HG02571 (cell line): ENCODE data around the gene SIDT2.
"Not testable (repeated sequence)": the region's sequence is repeated elsewhere in the genome, so short reads cannot be mapped to it uniquely, and the experiment has no call there.

Source experiments
- ATAC-seq: cut with Tn5 transposase; IDR thresholded peaks from one replicate; pipeline ENCODE4 v1.9.1; 2021; ENCODE audit warnings: mild to moderate bottlenecking, moderate library complexity; ENCODE audit not compliant: unreplicated experiment

The SIDT2 gene

GRCh38 chr11:117171404-117172061, 7.0 kb upstream of the SIDT2 start:
- ATAC-seq, result no peak

- ATAC-seq, result no peak
These were observed 5.7 kb upstream of the SIDT2 start for GRCh38 chr11:117172724-117173421.

DNA sequence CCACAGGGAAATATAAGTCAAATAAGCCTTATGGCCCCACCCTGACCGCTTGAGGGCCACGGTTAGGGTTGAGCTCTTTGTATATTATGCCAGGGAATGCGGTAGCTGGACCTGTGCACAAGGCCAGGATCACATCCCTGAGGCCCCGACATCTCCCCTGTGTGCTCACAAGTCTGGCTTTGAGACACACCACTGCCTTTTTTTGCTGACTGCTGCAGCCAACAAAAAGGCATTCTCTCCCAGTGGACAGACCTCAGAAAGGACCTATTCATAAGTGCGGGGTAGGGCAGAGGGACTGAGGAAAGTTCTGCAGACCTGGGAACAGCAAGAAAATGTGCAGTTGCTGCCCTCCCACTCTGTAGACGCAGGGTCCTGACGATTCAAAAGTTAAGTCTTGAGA, 3.4 kb upstream of the SIDT2 start:
- ATAC-seq, result no peak

DNA sequence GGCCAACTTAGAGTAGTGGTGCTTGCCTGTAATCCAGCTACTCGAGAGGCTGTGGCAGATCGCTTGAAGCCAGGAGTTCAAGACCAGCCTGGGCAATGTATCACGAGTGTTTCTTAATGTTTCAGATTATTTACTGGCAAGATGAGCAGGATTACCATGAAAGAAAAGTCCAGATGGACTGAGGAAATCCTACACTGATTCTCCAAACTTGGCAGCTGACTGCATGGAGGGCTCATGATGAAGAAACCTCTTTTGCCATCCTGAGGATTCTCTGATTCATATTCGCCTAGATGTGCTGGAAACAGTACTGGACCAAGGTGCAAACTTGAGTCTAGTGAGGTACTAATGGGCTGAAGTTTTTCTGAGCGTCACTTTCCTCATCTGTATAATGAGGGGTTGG, 2.8 kb upstream of the SIDT2 start:
- ATAC-seq, result no peak

DNA sequence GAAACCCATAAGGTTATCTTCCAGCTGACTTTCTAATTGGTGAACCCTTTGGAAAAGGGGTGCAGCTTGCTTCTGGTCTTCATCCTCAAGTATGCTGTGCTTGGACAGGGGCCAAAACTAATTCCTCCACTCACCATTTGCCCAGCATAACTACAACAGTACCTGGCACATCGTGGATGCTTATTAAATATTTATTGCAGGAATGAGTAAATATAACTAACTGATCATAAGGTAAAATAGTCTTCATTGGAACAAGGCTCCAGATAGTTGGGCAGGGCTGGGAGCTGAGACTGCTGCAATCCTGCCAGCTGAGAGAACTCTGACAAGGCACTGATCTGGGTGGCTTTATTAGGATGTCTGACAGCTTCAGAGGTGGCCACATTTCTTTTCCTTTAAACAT, 2.4 kb upstream of the SIDT2 start:
- no peak for ATAC-seq

- ATAC-seq, result no peak
These were observed 871 bp upstream of the SIDT2 start for GRCh38 chr11:117177534-117178209.

GRCh38 chr11:117179048-117179999, 781 bp downstream of the SIDT2 start:
- peak; percentile 38 for ATAC-seq

DNA sequence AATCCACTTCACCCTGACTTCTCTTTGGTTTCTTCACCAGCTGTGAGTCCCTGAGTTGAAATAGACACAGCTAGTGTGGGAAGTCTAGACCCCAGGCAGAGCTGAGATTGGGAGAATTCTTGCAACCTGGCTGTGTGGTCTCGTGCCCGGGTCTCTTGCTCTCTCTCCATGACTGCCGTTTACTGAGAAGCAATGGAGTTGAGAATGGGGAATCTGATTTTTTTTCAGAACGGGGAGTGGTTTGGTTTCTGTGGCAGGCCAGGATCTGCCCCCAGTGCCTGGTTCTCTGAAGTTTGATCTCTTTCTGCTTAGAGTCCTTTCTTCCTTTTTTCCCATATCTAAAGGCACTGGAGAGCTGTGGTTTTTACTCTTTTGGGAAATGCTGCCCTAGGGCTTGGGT, 1.5 kb downstream of the SIDT2 start:
- no peak for ATAC-seq

DNA sequence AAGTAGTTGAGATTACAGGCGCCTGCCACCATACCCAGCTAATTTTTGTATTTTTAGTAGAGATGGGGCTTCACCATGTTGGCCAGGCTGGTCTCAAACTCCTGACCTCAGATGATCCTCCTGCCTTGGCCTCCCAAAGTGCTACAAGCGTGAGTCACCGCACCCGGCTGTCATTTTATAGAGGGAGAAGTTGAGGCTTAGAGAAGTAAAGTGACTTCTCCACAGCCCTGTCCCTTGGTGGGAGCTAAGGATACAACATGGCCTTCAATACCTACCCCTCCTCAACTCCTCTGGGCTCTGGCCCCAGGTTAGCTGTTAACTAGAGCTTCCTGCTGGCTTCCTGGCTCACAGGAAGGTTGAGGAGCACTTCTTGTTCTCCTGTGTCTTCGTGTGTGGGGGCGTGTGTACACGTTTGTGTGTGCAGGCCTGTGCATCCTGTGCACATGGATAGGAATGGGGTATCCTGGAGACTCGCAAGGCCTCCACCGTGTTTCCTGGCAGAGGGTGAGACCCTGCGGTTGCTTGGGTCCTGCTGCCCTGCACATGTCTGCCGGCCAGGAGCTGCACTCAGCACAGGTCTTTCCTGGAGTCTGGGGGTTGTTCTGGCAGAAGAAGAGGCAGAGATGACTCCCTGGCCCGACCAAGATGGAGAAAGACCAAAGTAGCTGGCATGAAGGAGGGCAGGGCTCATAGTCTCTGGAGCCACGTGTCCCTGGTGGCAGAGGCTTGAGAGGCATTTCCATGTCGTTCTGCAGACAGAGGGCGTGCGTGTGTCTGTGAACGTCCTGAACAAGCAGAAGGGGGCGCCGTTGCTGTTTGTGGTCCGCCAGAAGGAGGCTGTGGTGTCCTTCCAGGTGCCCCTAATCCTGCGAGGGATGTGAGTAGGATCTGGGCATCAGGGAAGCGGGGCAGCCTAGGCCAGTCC, 2.4 kb downstream of the SIDT2 start:
- no peak for ATAC-seq

DNA sequence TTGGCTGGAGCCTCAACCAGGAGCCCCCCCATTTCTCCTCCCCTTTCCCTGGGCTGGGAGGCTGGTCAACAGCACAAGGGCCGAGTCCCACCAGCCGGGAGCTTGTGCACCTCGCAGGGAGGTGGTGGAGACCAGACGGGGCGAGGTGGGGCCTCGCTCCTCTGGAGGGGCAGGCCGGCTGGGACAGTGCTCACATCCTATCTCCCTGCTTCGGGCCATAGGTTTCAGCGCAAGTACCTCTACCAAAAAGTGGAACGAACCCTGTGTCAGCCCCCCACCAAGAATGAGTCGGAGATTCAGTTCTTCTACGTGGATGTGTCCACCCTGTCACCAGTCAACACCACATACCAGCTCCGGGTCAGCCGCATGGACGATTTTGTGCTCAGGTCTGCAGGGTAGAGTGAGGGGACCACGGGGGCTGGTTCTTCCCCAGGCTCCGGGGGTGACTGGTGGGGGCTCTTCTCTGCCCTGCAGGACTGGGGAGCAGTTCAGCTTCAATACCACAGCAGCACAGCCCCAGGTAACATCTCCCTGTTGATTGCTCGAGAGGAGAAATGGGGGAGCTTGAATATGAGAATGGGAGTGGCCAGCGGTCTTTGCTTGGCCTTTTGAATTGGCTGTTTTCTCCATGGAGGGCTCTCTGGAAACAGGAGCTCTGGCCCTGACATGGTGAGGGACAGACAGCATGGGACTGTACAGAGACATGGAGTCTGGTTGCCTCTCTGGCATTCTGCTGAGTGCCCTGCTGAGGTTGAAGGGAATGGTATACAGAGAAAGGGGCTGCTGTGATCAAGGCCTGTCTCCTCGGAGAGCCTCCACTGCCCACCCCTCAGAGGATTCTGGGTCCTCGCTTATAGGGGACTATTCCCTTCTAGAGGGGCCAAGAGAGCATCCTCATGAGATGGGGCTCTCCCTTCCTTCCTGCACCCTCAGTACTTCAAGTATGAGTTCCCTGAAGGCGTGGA, 3.3 kb downstream of the SIDT2 start:
- ATAC-seq, result no peak

- ATAC-seq, result no peak
These were observed 4.0 kb downstream of the SIDT2 start for GRCh38 chr11:117182551-117182935.

GRCh38 chr11:117183178-117183577, 4.6 kb downstream of the SIDT2 start:
- not testable (repeated sequence) for ATAC-seq

DNA sequence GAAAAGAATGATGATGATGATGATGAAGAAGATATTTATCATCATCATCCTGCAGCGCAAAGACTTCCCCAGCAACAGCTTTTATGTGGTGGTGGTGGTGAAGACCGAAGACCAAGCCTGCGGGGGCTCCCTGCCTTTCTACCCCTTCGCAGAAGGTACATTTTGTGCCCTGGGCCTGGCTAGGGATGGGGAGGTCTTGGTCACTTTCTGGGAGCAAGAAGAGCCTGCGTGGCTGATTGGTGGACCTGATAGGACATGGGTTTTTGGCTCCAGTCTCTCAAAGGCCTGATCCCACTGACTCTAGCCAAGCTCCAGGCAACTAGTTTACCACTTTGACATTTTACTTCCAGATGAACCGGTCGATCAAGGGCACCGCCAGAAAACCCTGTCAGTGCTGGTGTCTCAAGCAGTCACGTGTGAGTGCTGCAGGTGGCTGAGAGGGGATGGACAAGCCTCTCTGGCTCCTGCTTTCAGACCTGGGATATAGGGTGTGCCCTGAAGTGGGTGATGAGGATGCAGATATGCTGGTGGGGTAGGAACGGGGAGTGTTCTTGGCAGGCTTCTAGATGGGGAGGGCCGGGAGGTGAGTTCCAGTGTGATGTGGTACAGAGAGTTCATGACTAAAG, 5.3 kb downstream of the SIDT2 start:
- no peak for ATAC-seq

DNA sequence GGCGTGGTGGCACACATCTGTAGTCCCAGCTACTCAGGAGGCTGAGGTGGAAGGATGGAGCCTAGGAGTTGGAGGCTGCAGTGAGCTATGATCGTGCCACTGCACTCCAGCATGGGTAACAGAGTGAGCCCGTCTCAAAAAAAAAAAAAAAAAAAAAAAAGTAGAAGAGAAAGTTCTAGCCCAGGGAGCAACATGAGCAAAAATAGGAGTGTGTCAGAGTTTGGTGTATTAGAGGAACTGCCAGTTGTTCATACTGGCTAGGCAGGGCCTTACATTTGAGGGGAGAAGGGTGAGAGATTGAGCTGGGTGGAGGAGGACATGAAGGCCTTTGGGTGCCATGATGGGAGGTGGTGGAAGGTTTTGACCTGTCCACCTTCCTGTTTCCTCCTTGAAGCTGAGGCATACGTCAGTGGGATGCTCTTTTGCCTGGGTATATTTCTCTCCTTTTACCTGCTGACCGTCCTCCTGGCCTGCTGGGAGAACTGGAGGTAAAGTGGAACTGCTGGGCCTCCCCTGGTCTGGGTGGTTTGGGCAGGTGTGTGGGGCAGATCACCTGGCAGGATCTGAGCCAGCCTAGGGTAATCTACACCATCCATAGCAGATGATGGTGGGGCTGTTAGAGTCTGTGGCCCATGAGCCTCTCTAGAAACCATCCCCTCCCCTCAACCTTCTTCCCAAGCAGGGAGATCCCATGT, 7.3 kb downstream of the SIDT2 start:
- ATAC-seq, result no peak

GRCh38 chr11:117186431-117186761, 7.9 kb downstream of the SIDT2 start:
- ATAC-seq, result no peak

- ATAC-seq, result no peak
These were observed 8.5 kb downstream of the SIDT2 start for GRCh38 chr11:117187007-117187406.

DNA sequence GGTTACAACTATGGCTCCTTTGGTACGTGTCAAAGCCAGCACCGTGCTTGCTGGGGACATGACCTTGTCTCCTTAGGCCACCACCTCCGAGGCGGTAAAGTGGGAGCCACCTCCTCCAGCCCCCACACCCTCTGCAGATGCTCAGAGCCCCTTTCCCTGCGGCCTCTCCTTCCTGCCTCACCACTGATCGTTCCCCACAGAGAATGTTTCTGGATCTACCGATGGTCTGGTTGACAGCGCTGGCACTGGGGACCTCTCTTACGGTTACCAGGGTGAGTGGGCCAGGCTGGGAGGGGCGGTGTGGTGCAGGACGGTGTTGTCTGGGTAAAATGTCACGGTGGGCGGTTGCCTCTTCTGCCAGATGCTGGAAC, 8.9 kb downstream of the SIDT2 start:
- ATAC-seq, result no peak
